Panc1 (cell line): Measurements from ENCODE around the gene DCTPP1. TPM values are rescaled to one million over a fixed set of nuclear protein-coding genes. Genes with fewer than 3 reads are reported as not detected.
A peak's percentile ranks its signal among the peaks of the same experiment; 100 is the strongest.

Experiments used
- ATAC-seq: fragments of 200-7000 bp; cut with Tn5 transposase; 2 replicates; pipeline ENCODE4 v1.9.1; 2020; ENCODE audit warnings: mild to moderate bottlenecking, moderate library complexity
- BruUV-seq: library from RNA; stranded (reverse); fragments of 400-500 nt; replicated peaks from 2 replicates; lab custom pipeline; 2021; lab: Mats Ljungman, UMichigan
- CTCF ChIA-PET: fragments of 300-600 bp; sonication (Branson Sonifier 250); formaldehyde crosslinking; loops from one replicate; lab custom pipeline; 2022; ENCODE audit warnings: antibody characterized with exemption; lab: Charles Lee
- POLR2A ChIA-PET: fragments of 300-600 bp; sonication (Branson Sonifier 250); formaldehyde crosslinking; loops from one replicate; lab custom pipeline; 2022; ENCODE audit warnings: antibody characterized with exemption; lab: Charles Lee
- DNase-seq: peaks from one replicate; pipeline ENCODE4 v3.0.0-alpha.2; 2010; ENCODE audit warnings: low read depth, low spot score
- H3K27ac ChIP-seq: 2 replicates; pipeline ENCODE4 v1.5.1; 2011; ENCODE audit warnings: mild to moderate bottlenecking, low read length, inconsistent platforms
- H3K27me3 ChIP-seq: fragments of 200-500 bp; sonication (Bioruptor generic); 2 replicates; pipeline ENCODE4 v1.6.0; 2014; ENCODE audit warnings: low read length, inconsistent platforms; ENCODE audit not compliant: control insufficient read depth, insufficient read depth
- H3K36me3 ChIP-seq: fragments of 200-500 bp; sonication (Bioruptor generic); 2 replicates; pipeline ENCODE4 v1.5.1; 2014; ENCODE audit warnings: inconsistent platforms, mild to moderate bottlenecking, low read length, moderate library complexity; ENCODE audit not compliant: control insufficient read depth, insufficient read depth
- H3K4me1 ChIP-seq: 2 replicates; pipeline ENCODE4 v1.5.1; 2011; ENCODE audit warnings: inconsistent platforms, mild to moderate bottlenecking, low read length, moderate library complexity; ENCODE audit not compliant: control insufficient read depth, insufficient read depth
- H3K4me3 ChIP-seq, 2 experiments: 2 replicates each; pipeline ENCODE4 v1.5.1; 2011 to 2012; ENCODE audit warnings: low read depth in 2 of 2, low read length in 2 of 2, mild to moderate bottlenecking in 2 of 2, inconsistent platforms in 1 of 2, moderate library complexity in 1 of 2
- H3K9me3 ChIP-seq: fragments of 200-500 bp; sonication (Bioruptor generic); 2 replicates; pipeline ENCODE4 v1.5.1; 2014; ENCODE audit warnings: low read depth, mild to moderate bottlenecking, inconsistent platforms, low read length, moderate library complexity; ENCODE audit not compliant: control insufficient read depth, insufficient read depth
- CTCF ChIP-seq: fragments of 450-650 bp; IDR thresholded peaks from 2 replicates; pipeline ENCODE4 v1.5.1; 2017; ENCODE audit warnings: mild to moderate bottlenecking
- POLR2AphosphoS5 ChIP-seq: IDR thresholded peaks from 2 replicates; pipeline ENCODE4 v1.6.1; 2012; ENCODE audit warnings: mild to moderate bottlenecking, low read depth, low read length, moderate library complexity
- REST ChIP-seq, 2 experiments: IDR thresholded peaks; 2 replicates each; pipeline ENCODE4 v1.6.1; 2011 to 2012; ENCODE audit warnings: low read depth in 2 of 2, control low read depth in 1 of 2, low read length in 1 of 2, mild to moderate bottlenecking in 1 of 2, moderate library complexity in 1 of 2; ENCODE audit not compliant: insufficient read depth in 1 of 2
- SIN3A ChIP-seq: IDR thresholded peaks from 2 replicates; pipeline ENCODE4 v1.6.1; 2012; ENCODE audit warnings: low read depth, mild to moderate bottlenecking, low read length, moderate library complexity, borderline replicate concordance; ENCODE audit not compliant: insufficient read depth
- TCF7L2 ChIP-seq: IDR thresholded peaks from 2 replicates; pipeline ENCODE4 v1.6.1; 2011; ENCODE audit warnings: mild to moderate bottlenecking, low read depth, low read length, inconsistent platforms
- in situ Hi-C: cut with HindIII; loops from 2 replicates; pipeline ENCODE4 v1.10.0; 2016; ENCODE audit warnings: low sequenced_read_pairs, low pct_unique_long_range_greater_than_20kb
- intact Hi-C: fragments of 100-400 bp; cut with micrococcal nuclease; formaldehyde crosslinking; loops from one replicate; pipeline ENCODE4 v1.10.0; 2022; ENCODE audit not compliant: unreplicated experiment
- total RNA-seq: library from RNA; stranded (reverse); gene quantifications from one replicate; pipeline ENCODE4 v1.2.1, GENCODE V29; 2021; ENCODE audit not compliant: unreplicated experiment

DCTPP1 gene
- total RNA-seq, 1 experiment from 2014 or later: 120 TPM

GRCh38 chr16:30474074-30474452 is 44.2 kb upstream of the DCTPP1 start:
- no peak for TF ChIP-seq SIN3A
- TF ChIP-seq REST (IDR thresholded peaks at IDR 0.05; ENCODE audit: insufficient read depth in 1 of 2, low read depth in 2 of 2, low read length in 1 of 2): no peak
- TF ChIP-seq POLR2AphosphoS5: no peak
- TF ChIP-seq TCF7L2: no peak
- TF ChIP-seq CTCF: no peak
- ChIA-PET POLR2A (interaction anchor here (0.5 kb wide), 1 partner anchor 18 kb away, joined by 9 read pairs; no protein-coding TSS in a partner anchor), CTCF (no interaction called here)
- intact Hi-C loops (no loop called here), in situ Hi-C loops (no loop called here)
- Histone ChIP-seq H3K27ac (no peak overlapping the region), H3K4me3 (no peak overlapping the region), H3K4me1 (no peaks in the 10 kb centered on the region), H3K9me3 (no peaks in the 10 kb centered on the region), H3K27me3 (no peaks in the 10 kb centered on the region), H3K36me3 (no peaks in the 10 kb centered on the region)
- no TSS peak for BruUV-seq
- ATAC-seq (no peak), DNase-seq (no peak)

- in situ Hi-C loops (no loop called here), intact Hi-C loops (no loop called here)
- BruUV-seq: no TSS peak
- Histone ChIP-seq H3K36me3 (no peaks in the 10 kb centered on the region), H3K27ac (no peak overlapping the region), H3K27me3 (no peaks in the 10 kb centered on the region), H3K4me1 (no peaks in the 10 kb centered on the region), H3K9me3 (no peaks in the 10 kb centered on the region), H3K4me3 (no peak overlapping the region)
- ChIA-PET POLR2A (interaction anchor here (0.5 kb wide), 1 partner anchor 19 kb away, joined by 9 read pairs; no protein-coding TSS in a partner anchor), CTCF (interaction anchor here (0.5 kb wide), 1 partner anchor 40 kb away, joined by 4 read pairs; no protein-coding TSS in a partner anchor)
- no peak for TF ChIP-seq POLR2AphosphoS5
- no peak for TF ChIP-seq CTCF
- no peak for TF ChIP-seq TCF7L2
- no peak for TF ChIP-seq SIN3A
- 0 out of 2 replicates have a peak, but pooled peaks have one; percentile 32 for ATAC-seq
- no peak for DNase-seq
Observed at GRCh38 chr16:30473231-30474073, 43.6 kb upstream of the DCTPP1 start.
